Measurements from ENCODE around the gene LRRC36. TPM values are rescaled to one million over a fixed set of nuclear protein-coding genes. Genes with fewer than 3 reads are reported as not detected.
A peak's percentile ranks its signal among the peaks of the same experiment; 100 is the strongest.

Gene LRRC36
- total and polyA plus RNA-seq, 2 of the 8 experiments (the other 6 are each of a cell fraction or from before 2014, with no cell fraction given): 0.15 TPM; not detected in 1

GRCh38 chr16:67305216-67306071 lies 21.2 kb upstream of the LRRC36 start:
- H3K9me3 ChIP-seq (ENCODE audit: insufficient read depth in 2 of 2, low read depth in 1 of 2, low read length in 1 of 2): no peaks in the 10 kb centered on the region; a peak in 1 of 4 replicates
- H3K79me1 ChIP-seq (ENCODE audit: low read depth, low read length): no peaks in the 10 kb centered on the region
- no peak overlapping the region for H2AK5ac ChIP-seq (ENCODE audit: low read depth, low read length)
- H3K14ac ChIP-seq (ENCODE audit: insufficient read length): no peak overlapping the region
- peaks cover 0 to 2% (median 0%) of the 10 kb centered on the region in 4 experiments; a peak in 1 of 7 replicates for H3K27me3 ChIP-seq (replicated peaks in 1 of 4; ENCODE audit: control insufficient read depth in 3 of 4, extremely low read depth in 1 of 4, insufficient read depth in 3 of 4, low read length in 3 of 4)
- H4K8ac ChIP-seq (ENCODE audit: extremely low read depth, insufficient read depth, low read length): no peak overlapping the region
- ChIA-PET CTCF (ENCODE audit: partially characterized antibody) (interaction anchor here (1.0 to 1.3 kb wide), 4 partner anchors 8 to 20 kb away, joined by 3 read pairs; no protein-coding TSS in a partner anchor), POLR2A (ENCODE audit: partially characterized antibody) (no interaction called here)
- FAIRE-seq (no peak), DNase-seq (ENCODE audit: low read depth in 1 of 2, low spot score in 2 of 2) (no peak)
- no peak overlapping the region for H2BK20ac ChIP-seq (ENCODE audit: low read length)
- no peak overlapping the region for H3K56ac ChIP-seq (replicated peaks; ENCODE audit: insufficient read length, low read depth, low read length)
- no peak overlapping the region for H3K23ac ChIP-seq (ENCODE audit: insufficient read length)
- H4K20me1 ChIP-seq (replicated peaks in 1 of 2; ENCODE audit: control insufficient read depth in 1 of 2, insufficient read depth in 2 of 2, low read length in 2 of 2): no peaks in the 10 kb centered on the region
- no peaks in the 10 kb centered on the region; the same call in 1 of the 2 replicates for H3K23me2 ChIP-seq (ENCODE audit: low read depth, low read length)
- H3K27ac ChIP-seq (ENCODE audit: low read depth, low read length): no peak overlapping the region
- no peak overlapping the region for H3K4me3 ChIP-seq (ENCODE audit: extremely low read depth in 1 of 4, insufficient read depth in 2 of 4, low read depth in 3 of 4, low read length in 4 of 4)
- no peak overlapping the region for H2BK15ac ChIP-seq (ENCODE audit: low read length)
- H3K4ac ChIP-seq (replicated peaks; ENCODE audit: insufficient read length, low read depth, low read length): no peak overlapping the region
- no peak overlapping the region for H3K9ac ChIP-seq (replicated peaks in 1 of 4; ENCODE audit: extremely low read depth in 1 of 4, low read depth in 3 of 4, low read length in 3 of 4)
- no peaks in the 10 kb centered on the region for H3K79me2 ChIP-seq (ENCODE audit: control insufficient read depth in 1 of 2, insufficient read depth in 2 of 2, low read length in 2 of 2)
- H4K91ac ChIP-seq (replicated peaks; ENCODE audit: insufficient read length, low read length): no peak overlapping the region
- 87% methylated on average over 13 of the region's 13 CpGs; no CpG with 5 or more reads in 1 of the 2 experiments for WGBS, 2 experiments (ENCODE audit: extremely low coverage in 1 of 2, insufficient coverage in 1 of 2, insufficient read length in 1 of 2, insufficient replicate concordance in 2 of 2, low coverage in 1 of 2, low lambda C conversion rate in 2 of 2, missing lambda C conversion rate in 1 of 2)
- H2BK120ac ChIP-seq (replicated peaks; ENCODE audit: low read depth, low read length): no peak overlapping the region
- no peak overlapping the region for H2AFZ ChIP-seq (ENCODE audit: low read length)
- no peak overlapping the region for H2BK5ac ChIP-seq (ENCODE audit: low read depth, low read length)
- no peak overlapping the region for H3K4me2 ChIP-seq (ENCODE audit: insufficient read depth in 1 of 2, low read depth in 2 of 2, low read length in 2 of 2)
- H3K18ac ChIP-seq (ENCODE audit: extremely low read depth, low read length): no peak overlapping the region
- H3K4me1 ChIP-seq (replicated peaks in 1 of 4; ENCODE audit: control insufficient read depth in 3 of 4, insufficient read depth in 4 of 4, low read length in 3 of 4): no peaks in the 10 kb centered on the region
- no peak overlapping the region for H2BK12ac ChIP-seq (ENCODE audit: low read depth, low read length)
- no peak overlapping the region for H4K5ac ChIP-seq (ENCODE audit: insufficient read length, low read depth, low read length)
- no peaks in the 10 kb centered on the region for H3K36me3 ChIP-seq (ENCODE audit: control insufficient read depth in 2 of 4, insufficient read depth in 4 of 4, low read length in 3 of 4)
- TF ChIP-seq RBBP5 (IDR thresholded peaks at IDR 0.05; ENCODE audit: borderline replicate concordance, low read depth, low read length) (no peak), USF2 (IDR thresholded peaks at IDR 0.05; ENCODE audit: low read length) (no peak), MAFK (IDR thresholded peaks at IDR 0.05; ENCODE audit: low read depth, low read length) (no peak), POLR2A (IDR thresholded peaks at IDR 0.05; ENCODE audit: control extremely low read depth in 1 of 2, low read depth in 2 of 2, low read length in 2 of 2) (no peak), CTCF (IDR thresholded peaks at IDR 0.05; ENCODE audit: control extremely low read depth in 1 of 3, insufficient read depth in 1 of 3, low read depth in 1 of 3, low read length in 3 of 3) (peak; percentile 2 to 18 (median 8); a peak in 3 of 4 replicates), HDAC2 (IDR thresholded peaks at IDR 0.05; ENCODE audit: borderline replicate concordance in 1 of 2, low read depth in 2 of 2, low read length in 2 of 2) (no peak), NANOG (IDR thresholded peaks at IDR 0.05; ENCODE audit: insufficient read depth, low read depth, low read length, poor library complexity, severe bottlenecking) (no peak)
